ENCODE measurements around the gene SP3. TPM values are rescaled to one million over a fixed set of nuclear protein-coding genes. Genes with fewer than 3 reads are reported as not detected.

Gene SP3
- total RNA-seq, 1 experiment from 2014 or later: 80.2 TPM

DNA sequence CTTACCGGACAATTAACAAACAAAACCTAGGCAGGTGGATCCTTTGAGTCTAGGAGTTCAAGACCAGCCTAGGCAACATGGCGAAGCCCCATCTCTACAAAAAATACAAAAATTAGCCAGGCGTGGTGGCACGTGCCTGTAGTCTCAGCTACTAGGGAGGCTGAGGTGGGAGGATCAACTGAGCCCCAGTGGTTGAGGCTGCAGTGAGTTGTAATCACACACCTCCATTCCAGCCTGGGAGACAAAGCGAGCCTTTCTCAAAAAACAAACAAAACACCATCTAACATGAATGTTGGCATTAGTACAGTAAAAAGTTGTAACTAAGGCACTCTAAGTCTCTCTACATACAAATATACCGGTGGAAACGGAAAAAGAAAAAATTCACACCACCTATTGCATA, 5.3 kb downstream of the SP3 start:
- CTCF ChIA-PET: no interaction called here
- TF ChIP-seq REST (IDR thresholded peaks at IDR 0.05; ENCODE audit: insufficient read depth in 1 of 2, low read depth in 2 of 2, low read length in 1 of 2) (no peak), SIN3A (IDR thresholded peaks at IDR 0.05; ENCODE audit: borderline replicate concordance, insufficient read depth, low read depth, low read length) (no peak), POLR2AphosphoS5 (IDR thresholded peaks at IDR 0.05; ENCODE audit: low read depth, low read length) (no peak), TCF7L2 (IDR thresholded peaks at IDR 0.05; ENCODE audit: low read depth, low read length) (no peak)
- TF ChIP-seq, protein P1, sequence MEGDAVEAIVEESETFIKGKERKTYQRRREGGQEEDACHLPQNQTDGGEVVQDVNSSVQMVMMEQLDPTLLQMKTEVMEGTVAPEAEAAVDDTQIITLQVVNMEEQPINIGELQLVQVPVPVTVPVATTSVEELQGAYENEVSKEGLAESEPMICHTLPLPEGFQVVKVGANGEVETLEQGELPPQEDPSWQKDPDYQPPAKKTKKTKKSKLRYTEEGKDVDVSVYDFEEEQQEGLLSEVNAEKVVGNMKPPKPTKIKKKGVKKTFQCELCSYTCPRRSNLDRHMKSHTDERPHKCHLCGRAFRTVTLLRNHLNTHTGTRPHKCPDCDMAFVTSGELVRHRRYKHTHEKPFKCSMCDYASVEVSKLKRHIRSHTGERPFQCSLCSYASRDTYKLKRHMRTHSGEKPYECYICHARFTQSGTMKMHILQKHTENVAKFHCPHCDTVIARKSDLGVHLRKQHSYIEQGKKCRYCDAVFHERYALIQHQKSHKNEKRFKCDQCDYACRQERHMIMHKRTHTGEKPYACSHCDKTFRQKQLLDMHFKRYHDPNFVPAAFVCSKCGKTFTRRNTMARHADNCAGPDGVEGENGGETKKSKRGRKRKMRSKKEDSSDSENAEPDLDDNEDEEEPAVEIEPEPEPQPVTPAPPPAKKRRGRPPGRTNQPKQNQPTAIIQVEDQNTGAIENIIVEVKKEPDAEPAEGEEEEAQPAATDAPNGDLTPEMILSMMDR (IDR thresholded peaks at IDR 0.05): no peak
- DNase-seq (ENCODE audit: low read depth, low spot score): no peak
- Histone ChIP-seq H3K4me1 (ENCODE audit: control insufficient read depth, insufficient read depth, low read length) (peaks cover 43% of the 10 kb centered on the region), H3K27me3 (ENCODE audit: control insufficient read depth, insufficient read depth, low read length) (no peaks in the 10 kb centered on the region), H3K36me3 (ENCODE audit: control insufficient read depth, insufficient read depth, low read length) (peaks cover 27% of the 10 kb centered on the region), H3K4me3 (ENCODE audit: low read depth in 2 of 2, low read length in 2 of 2) (no peak overlapping the region), H3K27ac (ENCODE audit: low read length) (0 out of 2 replicates have a peak overlapping the region, but pooled peaks have one; percentile 19), H3K9me3 (ENCODE audit: control insufficient read depth, insufficient read depth, low read depth, low read length) (peaks cover 9% of the 10 kb centered on the region; the same call in 1 of the 2 replicates)
- BruUV-seq (replicated peaks): no TSS peak
- in situ Hi-C loops (cut with HindIII; ENCODE audit: low pct_unique_long_range_greater_than_20kb, low sequenced_read_pairs) (no loop called here), intact Hi-C loops (cut with micrococcal nuclease; ENCODE audit: unreplicated experiment) (no loop called here)
- POLR2A ChIA-PET: no interaction called here
- no peak for ATAC-seq

GRCh38 chr2:173959358-173959884, 5.8 kb downstream of the SP3 start:
- Histone ChIP-seq H3K9me3 (ENCODE audit: control insufficient read depth, insufficient read depth, low read depth, low read length) (peaks cover 9% of the 10 kb centered on the region; the same call in 1 of the 2 replicates), H3K36me3 (ENCODE audit: control insufficient read depth, insufficient read depth, low read length) (peaks cover 27% of the 10 kb centered on the region), H3K4me3 (ENCODE audit: low read depth in 2 of 2, low read length in 2 of 2) (no peak overlapping the region), H3K4me1 (ENCODE audit: control insufficient read depth, insufficient read depth, low read length) (peaks cover 43% of the 10 kb centered on the region), H3K27me3 (ENCODE audit: control insufficient read depth, insufficient read depth, low read length) (no peaks in the 10 kb centered on the region), H3K27ac (ENCODE audit: low read length) (peak overlapping the region; percentile 19; the same call in 1 of the 2 replicates)
- TF ChIP-seq SIN3A (IDR thresholded peaks at IDR 0.05; ENCODE audit: borderline replicate concordance, insufficient read depth, low read depth, low read length) (no peak), TCF7L2 (IDR thresholded peaks at IDR 0.05; ENCODE audit: low read depth, low read length) (no peak), REST (IDR thresholded peaks at IDR 0.05; ENCODE audit: insufficient read depth in 1 of 2, low read depth in 2 of 2, low read length in 1 of 2) (no peak), POLR2AphosphoS5 (IDR thresholded peaks at IDR 0.05; ENCODE audit: low read depth, low read length) (no peak)
- TF ChIP-seq, protein P1 (IDR thresholded peaks at IDR 0.05): no peak
- in situ Hi-C loops (cut with HindIII; ENCODE audit: low pct_unique_long_range_greater_than_20kb, low sequenced_read_pairs) (no loop called here), intact Hi-C loops (cut with micrococcal nuclease; ENCODE audit: unreplicated experiment) (no loop called here)
- POLR2A ChIA-PET: no interaction called here
- DNase-seq (ENCODE audit: low read depth, low spot score): no peak
- CTCF ChIA-PET: no interaction called here
- ATAC-seq: no peak
- no TSS peak for BruUV-seq (replicated peaks)

Measured in Panc1 (cell line).